NCI-H146 (cell line): ENCODE data around the gene ZCCHC3.
"Not testable (repeated sequence)": the region's sequence is repeated elsewhere in the genome, so short reads cannot be mapped to it uniquely, and the experiment has no call there.

Experiments used
- DNase-seq: peaks from one replicate; lab custom pipeline; 2025; lab: John Stamatoyannopoulos, UW

ZCCHC3 gene

DNA sequence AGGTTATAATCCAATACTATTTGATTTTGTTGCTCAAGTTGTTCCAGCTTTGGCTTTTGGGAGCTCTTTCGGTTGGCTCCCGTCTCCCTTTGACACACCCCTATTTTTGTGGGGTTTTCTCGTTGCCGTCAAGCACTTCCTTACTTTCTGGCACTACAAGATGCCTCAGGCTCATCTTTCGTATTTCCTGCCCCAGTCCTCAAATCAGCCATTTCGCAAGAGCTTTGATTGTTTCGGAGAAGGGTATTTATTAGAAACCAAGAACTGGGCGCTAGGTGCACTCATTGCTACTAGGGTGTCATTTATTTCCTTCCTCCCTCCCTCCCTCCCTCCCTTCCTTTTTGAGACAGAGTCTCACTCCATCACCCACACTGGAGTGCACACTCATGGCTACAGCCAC, 14.7 kb downstream of the ZCCHC3 start:
- DNase-seq, result no peak

DNA sequence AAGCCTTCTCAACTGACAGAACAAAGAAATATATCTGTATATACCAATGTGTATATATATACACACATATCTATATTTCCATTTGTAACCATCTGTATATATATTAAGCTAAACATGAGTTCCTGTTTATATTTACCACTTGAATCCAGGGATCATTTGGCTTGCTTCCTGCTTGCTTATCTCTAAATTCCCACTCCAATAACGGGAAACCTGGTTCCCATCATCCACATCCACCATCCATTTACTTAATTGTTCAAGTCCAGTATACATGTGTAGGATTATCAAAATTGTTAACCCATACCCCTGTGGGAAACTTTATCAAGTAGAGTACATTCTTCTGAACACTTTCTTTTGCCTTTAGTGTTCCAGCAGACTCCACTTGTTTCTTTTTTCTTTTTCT, 15.5 kb downstream of the ZCCHC3 start:
- no peak for DNase-seq

DNA sequence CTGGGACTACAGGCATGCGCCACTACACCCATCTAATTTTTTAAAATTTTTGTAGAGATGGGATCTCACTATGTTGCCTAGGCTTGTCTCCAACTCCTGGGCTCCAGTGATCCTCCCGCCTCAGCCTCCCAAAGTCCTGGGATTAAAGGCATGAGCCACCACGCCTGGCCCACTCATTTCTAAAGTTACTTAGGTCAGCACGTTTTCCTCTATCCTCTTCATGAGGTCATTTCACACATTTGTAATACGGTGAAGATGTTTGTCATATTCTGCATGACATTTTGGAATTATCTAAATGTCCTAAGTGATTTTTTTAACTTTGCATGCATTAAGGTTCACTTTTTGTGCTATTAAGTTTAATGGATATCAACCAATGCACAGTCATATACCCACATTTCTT, 16.0 kb downstream of the ZCCHC3 start:
- DNase-seq, result no peak

- no peak for DNase-seq
Observed at GRCh38 chr20:313948-314347, 16.6 kb downstream of the ZCCHC3 start.

- no peak for DNase-seq
Observed at GRCh38 chr20:316316-317068, 19.1 kb downstream of the ZCCHC3 start.

GRCh38 chr20:324177-325044, 27.0 kb downstream of the ZCCHC3 start:
- peak; percentile 96 for DNase-seq

- peak; percentile 97 for DNase-seq
Observed at GRCh38 chr20:325045-325888, 27.9 kb downstream of the ZCCHC3 start, which contains the start of gene SOX12. Gene SOX12, plus strand, starts transcription at chr20:325552. Its CDS starts 373 bp downstream, at chr20:325925.

- peak; percentile 84 for DNase-seq
Observed at GRCh38 chr20:325889-326644, 28.7 kb downstream of the ZCCHC3 start.

- peak; percentile 45 for DNase-seq
Observed at GRCh38 chr20:326645-327185, 29.3 kb downstream of the ZCCHC3 start.

- DNase-seq, result peak; percentile 94
Observed at GRCh38 chr20:327186-328026, 30.0 kb downstream of the ZCCHC3 start.

GRCh38 chr20:328027-328974, 30.9 kb downstream of the ZCCHC3 start:
- no peak for DNase-seq

DNA sequence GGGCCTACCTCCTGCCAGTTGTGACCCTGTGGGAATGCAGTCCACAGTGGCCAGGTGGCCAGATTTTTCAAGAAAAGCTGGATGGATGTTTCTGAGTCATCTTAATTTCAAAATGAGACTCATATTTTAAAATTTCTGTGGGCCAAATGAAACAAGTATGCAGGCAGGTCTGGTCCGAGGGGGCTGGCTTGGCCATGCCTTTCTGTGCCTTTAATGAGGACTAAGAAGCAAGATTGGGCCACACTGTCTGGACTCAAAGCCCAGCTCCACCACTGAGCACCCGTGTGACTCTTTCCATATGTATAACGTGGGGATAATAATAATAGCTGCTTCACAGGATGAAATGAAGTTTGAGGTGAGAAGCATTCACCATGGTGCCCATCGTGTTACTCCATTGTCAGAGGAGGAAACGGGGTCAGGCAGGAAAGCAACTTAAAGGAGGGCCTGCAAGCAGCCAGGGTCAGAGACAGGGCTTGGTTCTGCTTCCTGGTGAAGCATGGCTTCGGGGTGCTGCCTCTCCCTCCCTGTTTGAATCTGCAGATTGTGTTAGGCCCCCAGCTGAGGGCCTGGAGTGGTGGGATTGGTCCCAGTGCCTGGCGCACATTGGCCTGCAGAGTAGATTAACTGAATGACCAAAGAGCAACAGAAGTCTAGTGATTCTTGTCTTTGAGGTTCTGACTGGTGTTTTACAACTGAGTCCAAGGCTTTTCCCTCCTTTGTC, 31.8 kb downstream of the ZCCHC3 start:
- no peak for DNase-seq

DNA sequence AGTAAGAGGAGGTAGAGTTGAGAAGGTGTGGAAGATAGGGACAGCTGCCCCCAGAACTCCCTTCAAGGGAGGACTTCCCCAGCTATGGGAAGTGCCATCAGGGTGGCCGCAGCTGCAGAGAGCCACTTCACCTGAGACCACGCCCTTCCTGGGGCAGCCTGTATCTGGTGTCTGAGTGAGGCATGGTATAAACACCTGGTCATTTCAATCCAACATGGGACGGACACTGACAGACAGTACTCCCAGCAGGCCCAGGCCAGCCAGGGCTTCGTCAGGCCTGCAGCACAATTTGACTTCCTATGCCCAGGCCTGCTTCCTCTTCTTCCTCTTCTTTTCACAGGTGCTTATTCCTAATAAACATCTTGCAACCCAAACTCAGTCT, 32.5 kb downstream of the ZCCHC3 start:
- no peak for DNase-seq

DNA sequence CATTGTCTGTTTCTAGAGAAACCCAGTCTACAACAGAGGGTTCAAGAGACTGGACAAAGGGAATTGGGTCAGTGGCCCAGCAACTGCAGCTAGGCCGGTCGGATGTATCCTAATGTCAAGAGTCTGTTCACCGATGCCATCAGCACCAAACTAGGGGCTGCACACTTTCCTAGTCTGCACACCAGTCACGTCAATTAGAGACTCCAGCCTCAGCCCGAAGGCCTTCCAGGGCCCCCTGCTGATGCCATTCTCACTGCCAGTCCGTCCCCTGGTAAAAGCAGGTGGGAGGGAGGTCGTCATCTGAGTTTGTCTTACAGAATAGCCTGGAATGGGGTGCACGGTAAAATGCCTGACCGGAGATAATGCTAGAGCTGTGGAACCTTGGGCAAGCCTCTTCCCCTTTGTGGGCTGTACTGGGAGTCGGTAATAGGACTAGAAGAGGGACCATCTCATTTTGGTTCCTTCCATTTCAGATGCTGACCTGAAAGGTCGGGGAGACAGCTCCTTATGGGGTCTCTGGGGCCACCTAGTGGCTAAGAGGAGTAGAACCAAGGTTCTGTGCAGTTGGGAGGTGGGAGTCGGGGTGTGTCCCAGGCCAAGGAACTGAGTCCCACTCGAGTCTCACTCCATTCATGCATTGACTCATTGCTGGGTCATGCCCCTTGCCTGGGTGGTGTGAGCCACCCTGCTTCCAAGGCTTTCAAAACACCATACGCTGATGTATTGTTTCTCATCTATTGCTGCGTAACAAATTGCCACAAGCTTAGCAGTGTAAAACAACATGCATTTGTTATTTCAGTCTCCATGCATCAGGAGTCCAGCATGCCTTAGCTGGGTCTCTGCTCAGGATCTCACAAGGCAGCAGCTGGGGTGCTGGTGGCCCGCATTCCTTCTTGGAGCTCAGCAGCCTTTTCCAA, 33.1 kb downstream of the ZCCHC3 start:
- peak; percentile 71 for DNase-seq

DNA sequence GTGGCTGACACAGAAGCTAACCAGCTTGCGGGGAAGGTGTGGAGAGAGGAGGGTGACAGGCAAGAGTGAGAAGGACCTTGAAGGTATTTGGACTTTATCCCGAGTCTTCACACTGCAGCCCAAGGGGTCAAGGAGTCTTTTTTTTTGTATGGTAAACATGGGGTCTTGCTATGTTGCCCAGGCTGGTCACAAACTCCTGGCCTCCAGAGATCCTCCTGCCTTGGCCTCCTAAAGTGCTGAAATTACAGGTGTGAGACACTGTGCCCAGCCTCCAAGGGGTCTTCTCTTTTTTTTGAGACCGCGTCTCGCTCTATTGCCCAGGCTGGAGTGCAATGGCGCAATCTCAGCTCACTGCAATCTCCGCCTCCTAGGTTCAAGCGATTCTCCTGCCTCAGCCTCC, 37.2 kb downstream of the ZCCHC3 start:
- DNase-seq, result no peak

DNA sequence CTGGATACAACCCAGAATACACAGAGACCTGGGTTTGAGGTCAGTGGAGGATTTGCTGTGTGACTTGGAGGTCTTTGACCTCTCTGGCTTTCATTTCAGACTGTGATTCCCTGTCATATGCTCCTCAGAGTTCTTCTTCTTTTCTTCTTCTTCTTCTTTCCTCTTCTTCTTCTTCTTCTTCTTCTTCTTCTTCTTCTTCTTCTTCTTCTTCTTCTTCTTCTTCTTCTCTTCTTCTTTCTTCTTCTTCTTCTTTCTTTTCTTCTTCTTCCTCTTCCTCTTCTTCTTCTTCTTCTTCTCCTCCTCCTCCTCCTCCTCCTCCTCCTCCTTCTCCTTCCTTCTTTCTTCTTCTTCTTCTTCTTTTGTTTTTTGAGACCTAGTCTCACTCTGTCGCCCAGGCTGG, 38.7 kb downstream of the ZCCHC3 start:
- not testable (repeated sequence) for DNase-seq

DNA sequence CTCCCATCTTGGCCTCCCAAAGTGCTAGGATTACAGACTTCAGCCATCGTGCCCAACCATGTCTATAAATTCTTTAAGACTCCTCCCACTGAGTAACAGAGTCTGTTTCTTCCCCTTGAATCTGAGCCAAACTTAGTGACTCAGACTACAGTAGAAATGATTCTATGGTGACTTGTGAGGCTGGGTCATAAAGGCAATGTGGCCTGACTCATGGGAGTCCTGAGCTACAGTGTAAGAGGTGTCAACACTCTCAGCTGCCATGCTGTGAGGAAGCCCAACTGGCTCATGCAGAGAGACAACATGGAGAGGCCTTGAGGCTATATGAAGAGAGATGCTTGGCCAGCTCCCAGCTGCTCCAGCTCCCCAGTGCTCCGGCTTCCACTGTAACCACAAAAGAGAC, 44.3 kb downstream of the ZCCHC3 start:
- DNase-seq, result no peak
